ENCODE measurements around the gene ZXDC. TPM values are rescaled to one million over a fixed set of nuclear protein-coding genes. Genes with fewer than 3 reads are reported as not detected.
A peak's percentile ranks its signal among the peaks of the same experiment; 100 is the strongest.

Gene ZXDC
- total and polyA plus RNA-seq, 9 of the 15 experiments (the other 6 are each of a cell fraction or from before 2014, with no cell fraction given) = 0.59 to 13.4 (median 7.3) TPM

GRCh38 chr3:126472277-126473006, 3.2 kb downstream of the ZXDC start (continued):
- TF ChIP-seq BHLHE40 (IDR thresholded peaks at IDR 0.05; ENCODE audit: low read length) (peak; percentile 63), E2F5 (CRISPR knock-in tag; IDR thresholded peaks at IDR 0.05) (no peak), CTCF (IDR thresholded peaks at IDR 0.05 in 2 of 3, conservative IDR thresholded peaks at IDR 0.05 in 1 of 3; ENCODE audit: insufficient read depth in 2 of 3, low read depth in 1 of 3, low read length in 3 of 3) (0 out of 6 replicates have a peak, but pooled peaks of 1 of the 3 experiments have one; percentile 17), CEBPG (CRISPR knock-in tag; IDR thresholded peaks at IDR 0.05) (peak; percentile 91), CEBPG (tag; conservative IDR thresholded peaks at IDR 0.05 in 1 of 2, IDR thresholded peaks at IDR 0.05 in 1 of 2) (peak; percentile 94 to 95), MEF2A (IDR thresholded peaks at IDR 0.05; ENCODE audit: control insufficient read depth, low read depth, low read length) (no peak), ZNF175 (CRISPR knock-in tag; IDR thresholded peaks at IDR 0.05; ENCODE audit: low read depth) (no peak), DLX4 (CRISPR knock-in tag; IDR thresholded peaks at IDR 0.05) (no peak), E4F1 (CRISPR knock-in tag; IDR thresholded peaks at IDR 0.05; ENCODE audit: borderline replicate concordance) (no peak), JUND (IDR thresholded peaks at IDR 0.05; ENCODE audit: borderline replicate concordance, low read depth, low read length) (peak; percentile 90), JUND (tag; IDR thresholded peaks at IDR 0.05; ENCODE audit: borderline replicate concordance, low read depth, low read length) (peak; percentile 94), ZNF551 (CRISPR knock-in tag; IDR thresholded peaks at IDR 0.05) (no peak), ELK1 (CRISPR knock-in tag; IDR thresholded peaks at IDR 0.05) (no peak), DACH1 (IDR thresholded peaks at IDR 0.05; ENCODE audit: partially characterized antibody) (peak; percentile 59), MAFF (IDR thresholded peaks at IDR 0.05; ENCODE audit: low read length) (no peak), ZNF57 (CRISPR knock-in tag; IDR thresholded peaks at IDR 0.05) (no peak), ZNF263 (CRISPR knock-in tag; IDR thresholded peaks at IDR 0.05; ENCODE audit: borderline replicate concordance) (no peak)
